ENCODE results near the gene MAST2.

GRCh38 chr1:45833361-45833760 is 29.9 kb downstream of the MAST2 start:
- TF ChIP-seq CTCF (CRISPR knock-in tag; IDR thresholded peaks at IDR 0.05) (no peak), POLR2A (IDR thresholded peaks at IDR 0.05; ENCODE audit: insufficient read depth in 1 of 2, low read depth in 2 of 2, low read length in 2 of 2) (no peak), NR2F2 (IDR thresholded peaks at IDR 0.05; ENCODE audit: borderline replicate concordance, low read depth) (no peak), EZH2 (conservative IDR thresholded peaks at IDR 0.05; ENCODE audit: low read depth, low read length) (no peak), SP5 (CRISPR knock-in tag; IDR thresholded peaks at IDR 0.05; ENCODE audit: borderline replicate concordance, low read depth) (no peak), HDAC6 (IDR thresholded peaks at IDR 0.05; ENCODE audit: low read depth, low read length) (no peak), CAMTA2 (CRISPR knock-in tag; IDR thresholded peaks at IDR 0.05; ENCODE audit: borderline replicate concordance) (no peak), RAD51 (IDR thresholded peaks at IDR 0.05; ENCODE audit: borderline replicate concordance) (no peak), RAD21 (CRISPR knock-in tag; IDR thresholded peaks at IDR 0.05) (no peak), CHD2 (IDR thresholded peaks at IDR 0.05; ENCODE audit: low read depth, low read length) (no peak), ZNF766 (CRISPR knock-in tag; IDR thresholded peaks at IDR 0.05; ENCODE audit: borderline replicate concordance) (no peak), TAF1 (CRISPR knock-in tag; IDR thresholded peaks at IDR 0.05) (no peak), JUND (CRISPR knock-in tag; IDR thresholded peaks at IDR 0.05) (no peak), TRIM24 (CRISPR knock-in tag; IDR thresholded peaks at IDR 0.05) (no peak)

Measured in HepG2 (cell line).